AG10803 (cell line): ENCODE measurements around the gene RPP14.
"Not testable (repeated sequence)": the region's sequence is repeated elsewhere in the genome, so short reads cannot be mapped to it uniquely, and the experiment has no call there.

Source experiments
- DNase-seq: peaks from one replicate; pipeline ENCODE4 v3.0.0; 2010; ENCODE audit warnings: low read depth
- H3K4me3 ChIP-seq: 2 replicates; pipeline ENCODE4 v1.5.1; 2011; ENCODE audit warnings: mild to moderate bottlenecking, low read length, control low read depth
- TF ChIP-seq, protein P1 (sequence below): conservative IDR thresholded peaks from 2 replicates; pipeline ENCODE4 v1.5.1; 2011; ENCODE audit warnings: mild to moderate bottlenecking, low read length, control low read depth, inconsistent platforms

Gene RPP14

DNA sequence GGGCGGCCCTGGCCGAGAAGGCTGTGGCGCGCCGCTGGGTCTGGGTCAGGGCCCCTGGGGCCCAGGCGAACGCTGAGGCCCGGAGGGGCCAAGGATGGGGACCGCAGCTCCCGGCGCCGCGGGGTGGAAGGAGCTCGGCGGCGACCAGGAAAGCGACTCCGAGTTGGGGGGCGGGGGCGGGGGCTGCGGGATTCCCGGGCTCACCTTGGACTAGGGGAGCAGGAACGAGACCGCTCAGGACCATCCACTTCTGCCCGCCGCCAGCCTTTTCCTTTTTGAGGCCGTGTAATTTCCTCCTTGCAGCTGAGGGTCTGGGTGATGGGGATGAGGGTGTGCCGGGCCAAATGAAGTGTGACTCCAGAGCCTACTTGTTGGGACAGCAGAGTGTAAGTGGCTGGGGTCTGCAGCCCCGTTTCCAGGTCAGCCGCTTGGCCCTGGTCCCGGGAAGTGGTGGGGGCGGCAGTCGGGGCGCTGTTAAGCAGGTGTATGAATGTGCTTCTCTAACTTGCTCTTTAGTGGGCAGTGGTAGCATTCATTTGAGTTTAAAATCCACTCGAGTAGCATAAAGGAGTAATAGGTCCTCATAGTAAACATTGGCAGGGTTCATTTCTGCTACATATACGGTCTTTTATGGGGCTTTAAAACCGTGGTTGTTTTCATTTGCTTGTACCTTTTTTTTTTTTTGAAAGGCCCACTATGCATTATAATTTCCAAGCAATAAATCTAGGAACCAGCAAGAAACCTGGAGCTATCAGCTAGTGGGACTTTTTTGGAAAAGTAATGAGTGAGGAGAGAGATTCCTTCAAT, 27.4 kb downstream of the RPP14 start:
- TF ChIP-seq, protein P1, sequence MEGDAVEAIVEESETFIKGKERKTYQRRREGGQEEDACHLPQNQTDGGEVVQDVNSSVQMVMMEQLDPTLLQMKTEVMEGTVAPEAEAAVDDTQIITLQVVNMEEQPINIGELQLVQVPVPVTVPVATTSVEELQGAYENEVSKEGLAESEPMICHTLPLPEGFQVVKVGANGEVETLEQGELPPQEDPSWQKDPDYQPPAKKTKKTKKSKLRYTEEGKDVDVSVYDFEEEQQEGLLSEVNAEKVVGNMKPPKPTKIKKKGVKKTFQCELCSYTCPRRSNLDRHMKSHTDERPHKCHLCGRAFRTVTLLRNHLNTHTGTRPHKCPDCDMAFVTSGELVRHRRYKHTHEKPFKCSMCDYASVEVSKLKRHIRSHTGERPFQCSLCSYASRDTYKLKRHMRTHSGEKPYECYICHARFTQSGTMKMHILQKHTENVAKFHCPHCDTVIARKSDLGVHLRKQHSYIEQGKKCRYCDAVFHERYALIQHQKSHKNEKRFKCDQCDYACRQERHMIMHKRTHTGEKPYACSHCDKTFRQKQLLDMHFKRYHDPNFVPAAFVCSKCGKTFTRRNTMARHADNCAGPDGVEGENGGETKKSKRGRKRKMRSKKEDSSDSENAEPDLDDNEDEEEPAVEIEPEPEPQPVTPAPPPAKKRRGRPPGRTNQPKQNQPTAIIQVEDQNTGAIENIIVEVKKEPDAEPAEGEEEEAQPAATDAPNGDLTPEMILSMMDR, result peak; percentile 21
- peak; percentile 23 for DNase-seq
- peak overlapping the region; percentile 92 for H3K4me3 ChIP-seq

DNA sequence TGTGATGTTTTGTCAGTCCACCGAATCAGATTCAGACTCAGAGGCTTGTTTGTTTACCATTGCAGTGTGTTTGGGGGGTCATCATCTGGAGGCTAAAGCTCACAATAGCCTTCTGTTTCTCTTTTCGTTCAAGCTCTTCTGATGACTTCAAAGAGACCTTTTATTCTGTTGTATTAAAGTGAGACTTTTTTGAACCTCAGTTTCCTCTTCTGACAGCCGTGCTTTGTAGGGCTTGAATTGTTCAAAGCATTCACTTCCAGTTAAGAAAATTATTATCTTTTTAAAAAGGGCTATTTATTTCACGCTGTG, 27.9 kb downstream of the RPP14 start:
- peak; percentile 24 for DNase-seq
- peak overlapping the region; percentile 92 for H3K4me3 ChIP-seq
- TF ChIP-seq, protein P1, result no peak

DNA sequence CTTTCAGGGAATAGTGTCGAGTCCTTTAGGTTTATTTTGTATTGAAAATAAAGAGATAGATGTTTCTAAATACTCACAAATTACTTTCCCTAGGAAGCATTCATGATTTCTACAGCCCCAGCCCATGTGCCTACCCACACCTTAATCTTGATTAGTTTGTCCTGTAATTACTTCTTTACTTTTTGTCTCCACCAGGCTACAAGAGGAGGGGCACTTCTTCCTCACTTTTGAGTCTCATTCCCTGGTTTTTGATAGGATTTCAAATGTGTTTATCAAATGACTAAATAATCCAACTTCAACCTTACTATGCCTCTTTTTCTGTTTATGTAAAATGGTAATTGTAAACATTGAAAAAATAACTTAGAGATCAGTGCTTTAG, 28.4 kb downstream of the RPP14 start:
- DNase-seq, result no peak
- TF ChIP-seq, protein P1, result no peak
- peak overlapping the region; percentile 92 for H3K4me3 ChIP-seq

DNA sequence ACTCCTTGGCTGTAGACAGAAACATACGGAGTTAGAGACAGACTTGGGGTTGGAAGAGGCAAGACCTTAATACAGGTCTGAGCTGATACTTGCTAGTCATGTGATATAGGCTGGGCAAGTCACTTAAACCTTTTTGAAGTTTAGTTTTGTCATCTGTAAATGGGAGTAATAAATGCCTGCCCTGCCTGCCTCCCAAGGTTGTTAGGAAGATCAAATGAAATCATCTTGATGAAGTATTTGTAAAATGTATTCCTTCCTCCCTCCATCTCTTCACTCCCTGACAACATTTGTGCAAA, 29.6 kb downstream of the RPP14 start:
- TF ChIP-seq, protein P1, result no peak
- DNase-seq, result no peak
- H3K4me3 ChIP-seq, result peak overlapping the region; percentile 45

DNA sequence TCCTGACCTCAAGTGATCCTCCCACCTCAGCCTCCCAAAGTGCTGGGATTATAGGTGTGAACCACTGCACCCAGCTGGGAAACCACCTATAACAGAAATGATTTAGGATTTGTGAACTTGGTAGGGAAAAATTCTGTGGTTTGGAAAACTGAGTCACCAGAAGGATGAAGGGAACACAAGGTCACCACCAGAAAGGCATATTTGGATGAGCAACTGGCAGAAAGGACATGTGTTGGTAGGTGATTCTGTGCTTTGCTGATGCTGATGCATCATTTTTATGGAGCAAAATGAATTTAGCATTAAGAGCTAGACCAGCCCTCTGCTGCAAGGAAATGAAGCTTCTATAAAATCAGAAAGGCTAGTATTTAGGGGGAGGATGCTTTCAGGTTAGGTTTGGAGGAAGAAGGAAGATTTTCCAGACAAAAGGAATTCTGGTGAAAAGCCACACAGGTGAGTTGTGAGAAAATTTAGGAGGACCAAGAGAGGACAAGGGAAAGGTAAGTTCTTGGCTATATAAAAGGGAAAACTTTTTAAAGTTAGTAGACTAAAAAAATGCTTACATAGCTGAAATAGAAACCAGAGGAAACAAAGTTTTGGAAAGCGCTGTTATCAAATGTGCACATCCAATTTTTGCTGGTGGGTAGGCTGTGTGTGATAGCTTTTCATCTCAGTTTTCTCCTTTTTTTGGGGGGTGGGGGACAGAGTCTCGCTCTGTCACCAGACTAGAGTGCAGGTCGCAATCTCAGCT, 30.3 kb downstream of the RPP14 start:
- peak; percentile 89 for DNase-seq
- TF ChIP-seq, protein P1, result no peak
- H3K4me3 ChIP-seq, result no peak overlapping the region; the same call in 1 of the 2 replicates

DNA sequence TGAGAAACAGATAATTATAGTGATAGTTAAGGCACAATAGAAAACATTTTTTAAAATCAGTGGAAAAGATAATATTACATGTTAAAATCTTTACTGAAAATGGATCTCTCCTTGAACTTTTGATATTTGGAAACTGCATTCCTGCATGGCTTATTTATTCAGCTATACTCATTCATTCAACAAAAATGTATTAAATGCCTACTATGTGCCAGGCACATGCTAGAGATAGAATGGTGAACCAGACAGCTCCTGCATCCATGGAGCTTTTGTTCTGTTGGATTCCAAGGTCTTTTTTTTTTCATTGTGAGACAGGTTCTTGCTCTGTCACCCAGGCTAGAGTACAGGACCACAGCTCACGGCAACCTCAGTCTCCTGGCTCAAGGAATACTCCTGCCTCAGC, 31.1 kb downstream of the RPP14 start:
- DNase-seq, result no peak
- TF ChIP-seq, protein P1, result no peak

DNA sequence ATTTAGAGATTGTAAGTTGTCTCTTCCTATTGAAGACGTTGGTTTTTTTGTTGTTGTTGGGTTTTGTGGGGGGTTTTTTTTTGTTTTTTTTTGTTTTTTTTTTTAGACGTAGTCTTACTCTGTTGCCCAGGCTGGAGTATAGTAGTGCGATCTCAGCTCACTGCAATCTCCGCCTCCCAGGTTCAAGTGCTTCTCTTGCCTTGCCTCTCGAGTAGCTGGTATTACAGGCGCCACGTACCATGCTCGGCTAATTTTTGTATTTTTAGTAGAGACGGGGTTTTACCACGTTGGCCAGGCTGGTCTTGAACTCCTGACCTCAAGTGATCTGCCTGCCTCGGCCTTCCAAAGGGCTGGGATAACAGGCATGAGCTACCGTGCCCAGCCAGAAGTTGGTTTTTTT, 33.1 kb downstream of the RPP14 start:
- DNase-seq, H3K4me3 ChIP-seq: not testable (repeated sequence)

More for the DNA sequence above, 31.1 kb downstream of the RPP14 start:
- H3K4me3 ChIP-seq, result no peak overlapping the region
